Endothelial cell of umbilical vein (primary cell): ENCODE data around the gene SGSH. TPM values are rescaled to one million over a fixed set of nuclear protein-coding genes. Genes with fewer than 3 reads are reported as not detected.

Experiments
- BruUV-seq: library from RNA; stranded (reverse); fragments of 400-500 nt; replicated peaks from 2 replicates; lab custom pipeline; 2021; lab: Mats Ljungman, UMichigan
- CTCF ChIA-PET: fragments of 300-600, 350-600 bp; sonication (Branson Sonifier 250); formaldehyde crosslinking; loops from one replicate; lab custom pipeline; 2021; ENCODE audit warnings: antibody characterized with exemption, inconsistent platforms; lab: Charles Lee
- POLR2A ChIA-PET: fragments of 300-600, 350-600 bp; sonication (Branson Sonifier 250); formaldehyde crosslinking; loops from one replicate; lab custom pipeline; 2021; ENCODE audit warnings: antibody characterized with exemption, inconsistent platforms; lab: Charles Lee
- DNase-seq: peaks from one replicate; pipeline ENCODE4 v3.0.0-alpha.2; 2011; ENCODE audit warnings: low read depth, low spot score
- FAIRE-seq: peaks from 2 replicates; lab custom pipeline; 2011; peaks lifted over from hg19 to GRCh38; lab: Jason Lieb, UNC
- H2AFZ ChIP-seq: 2 replicates; pipeline ENCODE4 v1.6.0; 2012; ENCODE audit warnings: low read depth, low read length, control low read depth, inconsistent platforms
- H3K27ac ChIP-seq: 2 replicates; pipeline ENCODE4 v1.5.1; 2011; ENCODE audit warnings: low read depth, mild to moderate bottlenecking, control low read depth, low read length, moderate library complexity; ENCODE audit not compliant: insufficient read depth
- H3K27me3 ChIP-seq, 2 experiments: 2 replicates each; pipeline versions ENCODE4 v1.6.0 to v1.6.1; 2011; ENCODE audit warnings: low read length in 2 of 2, mixed read lengths in 1 of 2; ENCODE audit not compliant: control insufficient read depth in 2 of 2, insufficient read depth in 2 of 2
- H3K36me3 ChIP-seq, 2 experiments: 2 replicates in 1 of 2; 3 replicates in 1 of 2; pipeline ENCODE4 v1.5.1; 2011; ENCODE audit warnings: low read length in 2 of 2, mild to moderate bottlenecking in 1 of 2, moderate library complexity in 1 of 2; ENCODE audit not compliant: control insufficient read depth in 2 of 2, insufficient read depth in 2 of 2; ENCODE audit errors: extremely low read depth in 1 of 2
- H3K4me1 ChIP-seq: 3 replicates; pipeline ENCODE4 v1.5.1; 2011; ENCODE audit warnings: mild to moderate bottlenecking, low read length; ENCODE audit not compliant: control insufficient read depth, insufficient read depth; ENCODE audit errors: extremely low read depth
- H3K4me2 ChIP-seq: 2 replicates; pipeline ENCODE4 v1.6.1; 2011; ENCODE audit warnings: low read length, control low read depth, mixed read lengths; ENCODE audit not compliant: insufficient read depth
- H3K4me3 ChIP-seq, 3 experiments: fragments of 200-600 bp in 1 of 3; sonication (generic), shearing (Covaris generic) in 1 of 3; replicated peaks in 1 of 3; 2 replicates each; pipeline ENCODE4 v1.5.1; 2011 to 2016; ENCODE audit warnings: control low read depth in 3 of 3, low read length in 3 of 3, mild to moderate bottlenecking in 2 of 3, inconsistent platforms in 1 of 3, low read depth in 1 of 3, moderate library complexity in 1 of 3; ENCODE audit not compliant: insufficient read depth in 1 of 3
- H3K79me2 ChIP-seq: 2 replicates; pipeline ENCODE4 v1.6.0; 2012; ENCODE audit warnings: low read length, inconsistent platforms; ENCODE audit not compliant: control insufficient read depth, insufficient read depth
- H3K9ac ChIP-seq: replicated peaks from 2 replicates; pipeline ENCODE3; 2011; ENCODE audit warnings: low read length, control low read depth; ENCODE audit not compliant: insufficient read depth; ENCODE audit errors: extremely low read depth
- H3K9me1 ChIP-seq: replicated peaks from 3 replicates; pipeline ENCODE4 v1.6.0; 2011; ENCODE audit warnings: mild to moderate bottlenecking, low read length; ENCODE audit not compliant: control insufficient read depth, insufficient read depth; ENCODE audit errors: extremely low read depth
- H3K9me3 ChIP-seq: replicated peaks from 2 replicates; pipeline ENCODE4 v1.5.1; 2012; ENCODE audit warnings: low read length, inconsistent platforms; ENCODE audit not compliant: control insufficient read depth, insufficient read depth
- H4K20me1 ChIP-seq: replicated peaks from 2 replicates; pipeline ENCODE3; 2011; ENCODE audit warnings: mild to moderate bottlenecking, low read length; ENCODE audit not compliant: control insufficient read depth, insufficient read depth; ENCODE audit errors: extremely low read depth
- CTCF ChIP-seq, 2 donors: IDR thresholded peaks; 1 replicate in 1 of 2; 2 replicates in 1 of 2; pipeline ENCODE4 v1.5.1; 2011; ENCODE audit warnings: low read length in 2 of 2, mild to moderate bottlenecking in 2 of 2, moderate library complexity in 2 of 2, control low read depth in 1 of 2, inconsistent platforms in 1 of 2, low read depth in 1 of 2; ENCODE audit not compliant: insufficient read depth in 1 of 2; ENCODE audit errors: extremely low read depth in 1 of 2
- EZH2 ChIP-seq: IDR thresholded peaks from 2 replicates; pipeline ENCODE4 v1.6.1; 2012; ENCODE audit warnings: borderline replicate concordance, low read depth, mild to moderate bottlenecking, moderate library complexity, low read length, inconsistent platforms; ENCODE audit not compliant: severe bottlenecking
- FOS ChIP-seq: IDR thresholded peaks from 2 replicates; pipeline ENCODE4 v1.6.1; 2011; ENCODE audit warnings: mild to moderate bottlenecking, low read length, moderate library complexity, borderline replicate concordance; ENCODE audit not compliant: insufficient read depth
- GATA2 ChIP-seq: IDR thresholded peaks from 2 replicates; pipeline ENCODE4 v1.7.0; 2011; ENCODE audit warnings: low read depth, mild to moderate bottlenecking, moderate library complexity, mixed read lengths, low read length; ENCODE audit not compliant: insufficient read length, insufficient read depth
- JUN ChIP-seq: IDR thresholded peaks from 2 replicates; pipeline ENCODE4 v1.6.1; 2011; ENCODE audit warnings: borderline replicate concordance, low read depth; ENCODE audit not compliant: insufficient read length, insufficient read depth
- MAX ChIP-seq: IDR thresholded peaks from 2 replicates; pipeline ENCODE4 v1.6.1; 2011; ENCODE audit not compliant: insufficient read depth, insufficient read length
- MYC ChIP-seq: IDR thresholded peaks from one replicate; pipeline ENCODE4 v1.6.1; 2011; ENCODE audit warnings: mild to moderate bottlenecking, low read depth, low read length
- POLR2A ChIP-seq: IDR thresholded peaks from 2 replicates; pipeline ENCODE4 v1.6.1; 2012; ENCODE audit warnings: low read depth, mild to moderate bottlenecking, control low read depth, low read length
- POLR2AphosphoS5 ChIP-seq: IDR thresholded peaks from 2 replicates; pipeline ENCODE4 v1.6.1; 2012; ENCODE audit warnings: low read depth, mild to moderate bottlenecking, control low read depth, low read length, moderate library complexity; ENCODE audit not compliant: insufficient read depth
- dilution Hi-C: fragments of 300-500 bp; cut with MboI; formaldehyde crosslinking; loops from one replicate; pipeline ENCODE4 v1.15.0; 2019; ENCODE audit warnings: low sequenced_read_pairs; ENCODE audit not compliant: extremely low pct_ligation_motif_present
- intact Hi-C: fragments of 100-400 bp; cut with micrococcal nuclease; formaldehyde crosslinking; loops from one replicate; pipeline ENCODE4 v1.10.0; 2022
- polyA plus RNA-seq, 4 experiments: library from polyadenylated mRNA; depleted of rRNA in 3 of 4; stranded (reverse) in 3 of 4; unstranded in 1 of 4; fragments of >200 nt; gene quantifications; 2 replicates each; pipeline versions ENCODE4 v1.2.1 to v1.2.3, GENCODE V29; 2011 to 2012; ENCODE audit warnings: missing spikeins in 1 of 4
- total RNA-seq: library from RNA; stranded (reverse); gene quantifications from 2 replicates; pipeline ENCODE4 v1.2.3, GENCODE V29; 2021

Gene SGSH
- total and polyA plus RNA-seq, 2 donors (not counting 3 experiments of a cell fraction or from before 2014, with no cell fraction given): 81.4 to 217 TPM

GRCh38 chr17:80227156-80227555, 7.0 kb upstream of the SGSH start:
- intact Hi-C loops: no loop called here

More at GRCh38 chr17:80227156-80227555, 7.0 kb upstream of the SGSH start:
- peaks cover under 1% of the 10 kb centered on the region for H3K9me3 ChIP-seq
- no peaks in the 10 kb centered on the region for H3K79me2 ChIP-seq
- POLR2A ChIA-PET: no interaction called here
- H3K4me3 ChIP-seq: no peak overlapping the region
- no peak overlapping the region for H3K9ac ChIP-seq
- H3K27ac ChIP-seq: no peak overlapping the region
- CTCF ChIA-PET: interaction anchor here (0.9 to 1.0 kb wide), 2 partner anchors 10 to 31 kb away, joined by 3 to 4 read pairs; no protein-coding TSS in a partner anchor
- no peak for TF ChIP-seq GATA2
- no peak for TF ChIP-seq MYC
- no peak for TF ChIP-seq POLR2A
- no peak for TF ChIP-seq MAX
- TF ChIP-seq POLR2AphosphoS5: no peak
- TF ChIP-seq EZH2: no peak
- no peak for TF ChIP-seq CTCF (IDR thresholded peaks at IDR 0.05; ENCODE audit: extremely low read depth in 1 of 2, insufficient read depth in 1 of 2, low read depth in 1 of 2, low read length in 2 of 2)
- no peak for TF ChIP-seq JUN
- no peak for TF ChIP-seq FOS
- FAIRE-seq: no peak
- H3K4me2 ChIP-seq: no peak overlapping the region
- no peaks in the 10 kb centered on the region for H3K9me1 ChIP-seq
- H3K27me3 ChIP-seq: no peaks in the 10 kb centered on the region
- H3K36me3 ChIP-seq: peaks cover 0 to 6% of the 10 kb centered on the region in 2 experiments
- no peaks in the 10 kb centered on the region for H3K4me1 ChIP-seq
- no peak overlapping the region for H2AFZ ChIP-seq
- H4K20me1 ChIP-seq: no peaks in the 10 kb centered on the region
- BruUV-seq: no TSS peak
- DNase-seq: no peak
- dilution Hi-C loops: no loop called here
